ENCODE measurements around the gene RNF17. TPM values are rescaled to one million over a fixed set of nuclear protein-coding genes. Genes with fewer than 3 reads are reported as not detected.

RNF17 gene
- total RNA-seq, 1 donor from 2014 or later: not detected

GRCh38 chr13:24925318-24926231, 161.6 kb downstream of the RNF17 start:
- Mint-ChIP-seq H3K9me3 (ENCODE audit: unreplicated experiment) (no peaks in the 10 kb centered on the region), H3K4me1 (ENCODE audit: unreplicated experiment) (peaks cover 21% of the 10 kb centered on the region), H3K27ac (ENCODE audit: unreplicated experiment) (no peak overlapping the region), H3K36me3 (ENCODE audit: low read depth, unreplicated experiment) (no peaks in the 10 kb centered on the region), H3K27me3 (ENCODE audit: unreplicated experiment) (peaks cover 8% of the 10 kb centered on the region), H3K4me3 (ENCODE audit: unreplicated experiment) (no peak overlapping the region)
- DNase-seq (ENCODE audit: low spot score): no peak
- no peak for TF ChIP-seq CTCF (IDR thresholded peaks at IDR 0.05; ENCODE audit: unreplicated experiment)

- Mint-ChIP-seq H3K4me1 (ENCODE audit: unreplicated experiment) (peaks cover 18% of the 10 kb centered on the region), H3K4me3 (ENCODE audit: unreplicated experiment) (no peak overlapping the region), H3K36me3 (ENCODE audit: low read depth, unreplicated experiment) (no peaks in the 10 kb centered on the region), H3K27ac (ENCODE audit: unreplicated experiment) (no peak overlapping the region), H3K9me3 (ENCODE audit: unreplicated experiment) (no peaks in the 10 kb centered on the region), H3K27me3 (ENCODE audit: unreplicated experiment) (peaks cover 1% of the 10 kb centered on the region)
- no peak for TF ChIP-seq CTCF (IDR thresholded peaks at IDR 0.05; ENCODE audit: unreplicated experiment)
- no peak for DNase-seq (ENCODE audit: low spot score)
Measured at GRCh38 chr13:24927810-24928404, 163.9 kb downstream of the RNF17 start.

- Mint-ChIP-seq H3K9me3 (ENCODE audit: unreplicated experiment) (no peaks in the 10 kb centered on the region), H3K4me3 (ENCODE audit: unreplicated experiment) (no peak overlapping the region), H3K27me3 (ENCODE audit: unreplicated experiment) (peaks cover 1% of the 10 kb centered on the region), H3K4me1 (ENCODE audit: unreplicated experiment) (peaks cover 22% of the 10 kb centered on the region), H3K36me3 (ENCODE audit: low read depth, unreplicated experiment) (no peaks in the 10 kb centered on the region), H3K27ac (ENCODE audit: unreplicated experiment) (no peak overlapping the region)
- no peak for TF ChIP-seq CTCF (IDR thresholded peaks at IDR 0.05; ENCODE audit: unreplicated experiment)
- no peak for DNase-seq (ENCODE audit: low spot score)
Measured at GRCh38 chr13:24929196-24929595, 165.2 kb downstream of the RNF17 start.

Other genes starting within 250 kb of the RNF17 start
- gene ATP12A, start 83.8 kb upstream of the RNF17 start, total RNA-seq (ENCODE audit: unreplicated experiment): 0.64 TPM

Data from endothelial cell (in vitro differentiated cells).